Mesenchymal stem cell (in vitro differentiated cells and primary cell): ENCODE results near the gene RET.

Experiments used
- DNase-seq: peaks from one replicate; pipeline ENCODE4 v3.0.0-alpha.2; 2013
- H2AFZ ChIP-seq: one replicate; pipeline ENCODE4 v1.6.1; 2013; ENCODE audit warnings: low read depth, mild to moderate bottlenecking, control low read depth, inconsistent platforms, low read length, moderate library complexity
- H2AK5ac ChIP-seq: 2 replicates; pipeline ENCODE4 v1.6.1; 2013; ENCODE audit warnings: low read length, moderate library complexity, mild to moderate bottlenecking, inconsistent platforms; ENCODE audit not compliant: severe bottlenecking
- H2BK120ac ChIP-seq: one replicate; pipeline ENCODE4 v1.6.1; 2013; ENCODE audit warnings: low read depth, mild to moderate bottlenecking, inconsistent platforms, low read length, moderate library complexity
- H2BK12ac ChIP-seq, 2 experiments: one replicate each; pipeline ENCODE4 v1.6.1; 2013; ENCODE audit warnings: inconsistent platforms in 2 of 2, low read length in 2 of 2, mild to moderate bottlenecking in 2 of 2, moderate library complexity in 2 of 2, control low read depth in 1 of 2
- H2BK15ac ChIP-seq: one replicate; pipeline ENCODE4 v1.6.1; 2013; ENCODE audit warnings: mild to moderate bottlenecking, low read depth, inconsistent platforms; ENCODE audit not compliant: poor library complexity, severe bottlenecking
- H2BK5ac ChIP-seq: 2 replicates; pipeline ENCODE4 v1.6.1; 2013; ENCODE audit warnings: low read depth, mild to moderate bottlenecking, low read length, control low read depth, inconsistent platforms; ENCODE audit not compliant: poor library complexity, severe bottlenecking
- H3K14ac ChIP-seq, 2 experiments: one replicate each; pipeline ENCODE4 v1.6.1; 2013; ENCODE audit warnings: inconsistent platforms in 2 of 2, low read length in 2 of 2, control low read depth in 1 of 2, mild to moderate bottlenecking in 1 of 2, moderate library complexity in 1 of 2
- H3K18ac ChIP-seq, 2 experiments: one replicate each; pipeline ENCODE4 v1.6.1; 2013; ENCODE audit warnings: inconsistent platforms in 2 of 2, low read length in 2 of 2, control low read depth in 1 of 2, low read depth in 1 of 2, mild to moderate bottlenecking in 1 of 2
- H3K23ac ChIP-seq, 2 experiments: one replicate each; pipeline ENCODE4 v1.6.1; 2013; ENCODE audit warnings: inconsistent platforms in 2 of 2, low read length in 2 of 2, mild to moderate bottlenecking in 2 of 2, moderate library complexity in 2 of 2, control low read depth in 1 of 2
- H3K27ac ChIP-seq: 2 replicates; pipeline ENCODE4 v1.5.1; 2013; ENCODE audit warnings: mild to moderate bottlenecking, moderate library complexity, low read length, control low read depth, inconsistent platforms; ENCODE audit not compliant: poor library complexity, severe bottlenecking
- H3K27me3 ChIP-seq, 2 experiments: 2 replicates each; pipeline versions ENCODE4 v1.6.1 to v1.7.0; 2013; ENCODE audit warnings: low read length in 2 of 2, mild to moderate bottlenecking in 2 of 2, moderate library complexity in 2 of 2, control low read depth in 1 of 2, inconsistent platforms in 1 of 2; ENCODE audit not compliant: control insufficient read depth in 1 of 2, insufficient read depth in 1 of 2
- H3K36me3 ChIP-seq, 2 experiments: 2 replicates each; pipeline versions ENCODE4 v1.6.1 to v1.7.0; 2013; ENCODE audit warnings: low read length in 2 of 2, control low read depth in 1 of 2, inconsistent platforms in 1 of 2, low read depth in 1 of 2, mild to moderate bottlenecking in 1 of 2; ENCODE audit not compliant: insufficient read depth in 2 of 2, control insufficient read depth in 1 of 2
- H3K4ac ChIP-seq, 2 experiments: one replicate each; pipeline ENCODE4 v1.6.1; 2013; ENCODE audit warnings: inconsistent platforms in 2 of 2, low read length in 2 of 2, mild to moderate bottlenecking in 2 of 2, moderate library complexity in 2 of 2, control low read depth in 1 of 2, low read depth in 1 of 2
- H3K4me1 ChIP-seq: 2 replicates; pipeline ENCODE4 v1.6.1; 2013; ENCODE audit warnings: low read depth, low read length, control low read depth; ENCODE audit not compliant: control insufficient read depth, insufficient read depth
- H3K4me2 ChIP-seq: 2 replicates; pipeline ENCODE4 v1.6.1; 2013; ENCODE audit warnings: low read length, mild to moderate bottlenecking, inconsistent platforms; ENCODE audit not compliant: poor library complexity, severe bottlenecking
- H3K4me3 ChIP-seq, 2 experiments: 2 replicates each; pipeline versions ENCODE4 v1.5.1 to v1.7.0; 2013; ENCODE audit warnings: low read length in 2 of 2, mild to moderate bottlenecking in 2 of 2, control low read depth in 1 of 2, low read depth in 1 of 2; ENCODE audit not compliant: insufficient read depth in 1 of 2
- H3K79me1 ChIP-seq: replicated peaks from 2 replicates; pipeline ENCODE4 v1.6.1; 2013; ENCODE audit warnings: mild to moderate bottlenecking, control low read depth, low read length, inconsistent platforms; ENCODE audit not compliant: poor library complexity, severe bottlenecking
- H3K9ac ChIP-seq: 2 replicates; pipeline ENCODE4 v1.7.0; 2013; ENCODE audit warnings: mild to moderate bottlenecking, low read length, moderate library complexity
- H3K9me3 ChIP-seq: 2 replicates; pipeline ENCODE4 v1.7.0; 2013; ENCODE audit warnings: mild to moderate bottlenecking, low read length; ENCODE audit not compliant: control insufficient read depth
- H4K8ac ChIP-seq: one replicate; pipeline ENCODE4 v1.6.1; 2013; ENCODE audit warnings: inconsistent platforms, mild to moderate bottlenecking, low read length, moderate library complexity
- H4K91ac ChIP-seq: one replicate; pipeline ENCODE4 v1.6.1; 2013; ENCODE audit warnings: mild to moderate bottlenecking, low read length, inconsistent platforms
- WGBS: methylation state at CpG from one replicate; pipeline ENCODE4 v1.1.7; 2013; ENCODE audit warnings: mixed read lengths; 5-methylcytosine and 5-hydroxymethylcytosine counted together

RET gene

DNA sequence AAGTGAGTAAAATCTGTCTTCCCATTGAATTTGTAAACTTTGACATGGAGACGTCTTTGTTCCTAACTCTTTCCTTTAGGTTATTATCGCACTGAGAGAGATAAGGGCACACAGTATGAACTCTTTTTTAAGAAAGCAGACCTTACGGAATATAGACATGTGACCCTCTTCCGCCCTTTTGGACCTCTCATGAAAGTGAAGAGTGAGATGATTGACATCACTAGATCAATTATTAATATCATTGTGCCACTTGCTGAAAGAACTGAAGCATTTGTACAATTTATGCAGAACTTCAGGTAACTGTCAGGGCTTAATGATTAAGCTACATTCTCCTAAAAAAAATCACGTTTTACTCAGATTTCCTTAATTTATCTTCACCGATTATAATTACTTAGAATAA is 81.8 kb downstream of the RET start:
- no peak overlapping the region for H2BK12ac ChIP-seq
- no peak overlapping the region for H3K4ac ChIP-seq
- H4K8ac ChIP-seq = no peak overlapping the region
- peaks cover 4 to 32% of the 10 kb centered on the region in 2 experiments for H3K36me3 ChIP-seq
- H2AK5ac ChIP-seq = no peak overlapping the region
- WGBS = 100% methylated on average over 3 of the region's 6 CpGs
- H3K9ac ChIP-seq = no peak overlapping the region
- H2BK5ac ChIP-seq = no peak overlapping the region
- no peak overlapping the region for H3K27ac ChIP-seq
- no peak overlapping the region for H2AFZ ChIP-seq
- no peaks in the 10 kb centered on the region for H3K9me3 ChIP-seq
- no peaks in the 10 kb centered on the region for H3K27me3 ChIP-seq
- no peak overlapping the region for H3K23ac ChIP-seq
- peaks cover 6% of the 10 kb centered on the region for H3K4me1 ChIP-seq
- no peak overlapping the region for H3K14ac ChIP-seq
- H2BK15ac ChIP-seq = no peak overlapping the region
- H3K79me1 ChIP-seq = peaks cover 29% of the 10 kb centered on the region
- no peak overlapping the region for H4K91ac ChIP-seq
- no peak overlapping the region for H3K4me3 ChIP-seq
- no peak for DNase-seq
- no peak overlapping the region for H3K18ac ChIP-seq
- no peak overlapping the region for H3K4me2 ChIP-seq
- H2BK120ac ChIP-seq = no peak overlapping the region

DNA sequence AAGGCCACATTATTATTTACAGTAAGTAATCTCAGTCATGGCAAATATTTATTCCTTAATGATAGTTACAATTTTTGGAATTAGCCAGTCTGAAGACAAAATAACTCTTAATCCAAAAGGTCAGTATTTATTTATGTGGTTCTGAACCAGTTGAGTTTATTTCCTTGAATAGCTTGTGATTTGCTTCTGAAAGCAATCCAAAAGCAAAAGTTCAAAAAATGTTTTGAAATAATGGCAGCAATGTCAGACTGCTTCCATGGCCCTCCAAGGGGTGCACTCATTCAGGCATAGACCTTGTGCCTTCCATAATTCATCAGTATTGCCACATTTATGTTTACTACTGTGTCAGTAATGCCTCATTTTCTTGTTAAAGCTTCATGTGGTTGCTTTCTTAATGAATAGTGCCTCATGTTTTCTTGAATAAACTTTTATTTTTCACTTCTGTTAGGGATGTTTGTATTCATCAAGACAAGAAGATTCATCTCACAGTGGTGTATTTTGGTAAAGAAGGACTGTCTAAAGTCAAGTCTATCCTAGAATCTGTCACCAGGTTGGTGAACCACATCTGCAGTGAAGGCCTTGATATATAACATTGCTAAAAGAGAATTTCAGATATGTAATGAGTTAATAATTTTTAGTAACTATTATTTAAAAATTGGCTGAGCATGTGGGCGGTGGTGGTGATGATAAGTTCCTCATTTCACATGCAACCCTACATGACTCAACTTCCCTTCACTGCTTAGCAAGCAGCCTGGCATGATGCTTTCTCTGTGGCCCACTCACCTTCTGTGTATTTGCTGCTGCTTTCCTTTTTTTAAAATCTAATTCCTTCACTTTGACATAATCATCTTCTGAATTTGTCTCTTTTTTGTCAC is 83.4 kb downstream of the RET start:
- H3K27ac ChIP-seq = peak overlapping the region; percentile 48
- H2AFZ ChIP-seq = no peak overlapping the region
- no peak overlapping the region for H2BK12ac ChIP-seq
- H3K4ac ChIP-seq = no peak overlapping the region
- H3K18ac ChIP-seq = no peak overlapping the region
- H3K9me3 ChIP-seq = no peaks in the 10 kb centered on the region
- no peak overlapping the region for H2AK5ac ChIP-seq
- H4K91ac ChIP-seq = no peak overlapping the region
- H3K4me3 ChIP-seq = peak overlapping the region in 1 of 2 experiments; percentile 31
- H3K36me3 ChIP-seq = peaks cover 4 to 38% of the 10 kb centered on the region in 2 experiments
- peaks cover 31% of the 10 kb centered on the region for H3K79me1 ChIP-seq
- no peak overlapping the region for H4K8ac ChIP-seq
- no peak overlapping the region for H3K4me2 ChIP-seq
- H3K9ac ChIP-seq = peak overlapping the region; percentile 75
- peak; percentile 37 for DNase-seq
- WGBS = 29% methylated on average over 1 of the region's 1 CpG
- no peak overlapping the region for H2BK120ac ChIP-seq
- no peak overlapping the region for H3K23ac ChIP-seq
- no peaks in the 10 kb centered on the region for H3K27me3 ChIP-seq
- no peak overlapping the region for H3K14ac ChIP-seq
- H2BK15ac ChIP-seq = no peak overlapping the region
- no peak overlapping the region for H2BK5ac ChIP-seq
- peaks cover 4% of the 10 kb centered on the region for H3K4me1 ChIP-seq

DNA sequence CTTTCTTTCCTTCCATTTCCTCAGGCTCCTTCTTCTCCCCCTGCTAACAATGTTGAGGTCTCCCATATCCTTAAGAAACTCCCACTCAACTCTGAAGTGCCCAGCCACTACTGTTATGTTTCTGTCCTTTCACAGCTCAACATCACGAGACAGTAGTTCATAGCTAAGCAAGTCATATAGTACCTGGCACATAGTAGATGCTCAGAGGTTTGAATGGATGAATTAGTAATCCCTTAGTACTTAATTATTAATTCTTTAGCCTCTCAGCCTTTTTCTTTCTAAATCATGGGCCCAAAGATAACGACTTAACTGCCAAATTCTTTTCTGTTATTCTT is 84.0 kb downstream of the RET start:
- peak overlapping the region; percentile 48 for H3K27ac ChIP-seq
- H3K4me3 ChIP-seq = peak overlapping the region in 1 of 2 experiments; percentile 31
- H2BK5ac ChIP-seq = no peak overlapping the region
- H4K8ac ChIP-seq = no peak overlapping the region
- H3K9me3 ChIP-seq = no peaks in the 10 kb centered on the region
- H2AFZ ChIP-seq = no peak overlapping the region
- H3K14ac ChIP-seq = no peak overlapping the region
- H3K36me3 ChIP-seq = peaks cover 4 to 41% of the 10 kb centered on the region in 2 experiments
- 100% methylated on average over 1 of the region's 2 CpGs for WGBS
- H2BK12ac ChIP-seq = no peak overlapping the region
- H3K4ac ChIP-seq = no peak overlapping the region
- H3K79me1 ChIP-seq = peaks cover 34% of the 10 kb centered on the region
- H3K18ac ChIP-seq = no peak overlapping the region
- no peak for DNase-seq
- H4K91ac ChIP-seq = no peak overlapping the region
- H3K4me2 ChIP-seq = no peak overlapping the region
- no peak overlapping the region for H2BK15ac ChIP-seq
- no peak overlapping the region for H2BK120ac ChIP-seq
- H2AK5ac ChIP-seq = no peak overlapping the region
- no peak overlapping the region for H3K23ac ChIP-seq
- H3K4me1 ChIP-seq = peaks cover 4% of the 10 kb centered on the region
- peak overlapping the region; percentile 75 for H3K9ac ChIP-seq
- H3K27me3 ChIP-seq = no peaks in the 10 kb centered on the region

DNA sequence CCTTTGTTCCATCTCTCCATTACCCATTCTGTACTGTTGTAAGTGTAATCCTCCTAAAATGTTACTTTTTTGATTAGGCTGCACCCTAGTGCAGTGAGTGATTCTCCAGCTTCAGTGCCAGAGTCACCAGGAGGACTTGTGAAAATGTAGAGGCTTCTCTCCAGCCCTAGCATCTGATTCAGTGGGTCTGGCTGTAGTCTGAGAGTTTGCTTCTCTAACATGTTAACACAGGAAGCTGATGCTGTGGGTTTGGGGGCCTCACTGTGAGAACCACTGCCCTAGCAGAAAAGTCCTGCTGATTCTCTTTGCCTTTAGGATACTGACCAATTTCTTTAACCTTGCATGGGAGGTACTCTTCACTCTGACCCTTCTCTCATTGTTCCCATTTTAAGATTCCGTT is 85.7 kb downstream of the RET start:
- Histone ChIP-seq H3K14ac (no peak overlapping the region), H2BK15ac (no peak overlapping the region), H3K4ac (no peak overlapping the region), H2BK5ac (no peak overlapping the region), H2AFZ (no peak overlapping the region), H2BK12ac (no peak overlapping the region), H3K9ac (no peak overlapping the region), H3K9me3 (no peaks in the 10 kb centered on the region), H4K8ac (no peak overlapping the region), H3K4me1 (peaks cover 1% of the 10 kb centered on the region), H3K27me3 (no peaks in the 10 kb centered on the region), H4K91ac (no peak overlapping the region), H3K27ac (no peak overlapping the region), H3K4me2 (no peak overlapping the region), H3K18ac (no peak overlapping the region), H3K36me3 (peaks cover 4 to 47% of the 10 kb centered on the region in 2 experiments), H3K4me3 (no peak overlapping the region), H2BK120ac (no peak overlapping the region), H3K23ac (peak overlapping the region in 1 of 2 experiments; percentile 52), H3K79me1 (peaks cover 27% of the 10 kb centered on the region), H2AK5ac (no peak overlapping the region)
- no peak for DNase-seq
- 92% methylated on average over 1 of the region's 1 CpG for WGBS
